Activated naive CD4-positive, alpha-beta T cell treated with anti-CD3 and anti-CD28 coated beads for 36 hours (primary cell): ENCODE data around the gene KBTBD3. TPM values are rescaled to one million over a fixed set of nuclear protein-coding genes. Genes with fewer than 3 reads are reported as not detected.
A peak's percentile ranks its signal among the peaks of the same experiment; 100 is the strongest.
"Not testable (repeated sequence)": the region's sequence is repeated elsewhere in the genome, so short reads cannot be mapped to it uniquely, and the experiment has no call there.

Experiments
- CTCF ChIA-PET: fragments of 350-600 bp; sonication (Branson Sonifier 250); formaldehyde crosslinking; loops from one replicate; lab custom pipeline; 2021; ENCODE audit warnings: antibody characterized with exemption; lab: Charles Lee
- DNase-seq: peaks from one replicate; pipeline ENCODE4 v3.0.0-alpha.2; 2020
- H3K27ac Mint-ChIP-seq: one replicate; pipeline ENCODE4 v1.8.0; 2021; ENCODE audit warnings: mild to moderate bottlenecking, mixed read lengths
- H3K27me3 Mint-ChIP-seq: one replicate; pipeline ENCODE4 v1.8.0; 2021; ENCODE audit warnings: low read depth, mixed read lengths
- H3K36me3 Mint-ChIP-seq: one replicate; pipeline ENCODE4 v1.8.0; 2021; ENCODE audit warnings: low read depth, mixed read lengths
- H3K4me1 Mint-ChIP-seq: one replicate; pipeline ENCODE4 v1.8.0; 2021; ENCODE audit warnings: low read depth, mixed read lengths
- H3K4me3 Mint-ChIP-seq: one replicate; pipeline ENCODE4 v1.8.0; 2021; ENCODE audit warnings: mild to moderate bottlenecking, moderate library complexity, mixed read lengths
- H3K9me3 Mint-ChIP-seq: one replicate; pipeline ENCODE4 v1.8.0; 2021; ENCODE audit warnings: mixed read lengths
- intact Hi-C: fragments of 100-400 bp; cut with micrococcal nuclease; formaldehyde crosslinking; loops from one replicate; pipeline ENCODE4 v1.15.1; 2023
- total RNA-seq, 2 experiments: library from RNA; stranded (reverse); gene quantifications; one replicate each; pipeline ENCODE4 v1.2.3, GENCODE V29; 2021

KBTBD3 gene
- total RNA-seq, 2 experiments from 2014 or later, result 6.6 to 7.9 TPM

- H3K4me3 Mint-ChIP-seq, result peak overlapping the region; percentile 93
- intact Hi-C loops, result loop anchor here (5.0 kb wide), 1 partner anchor 989 kb away; no protein-coding TSS in a partner anchor
- H3K9me3 Mint-ChIP-seq, result no peaks in the 10 kb centered on the region
- no peak for DNase-seq
- peaks cover 48% of the 10 kb centered on the region for H3K4me1 Mint-ChIP-seq
- H3K27me3 Mint-ChIP-seq, result peaks cover 3% of the 10 kb centered on the region
- CTCF ChIA-PET, result no interaction called here
- H3K27ac Mint-ChIP-seq, result peak overlapping the region; percentile 85
- H3K36me3 Mint-ChIP-seq, result peaks cover 9% of the 10 kb centered on the region
Measured at GRCh38 chr11:106021181-106021966, 55.8 kb downstream of the KBTBD3 start.

GRCh38 chr11:106017093-106017492, 60.1 kb downstream of the KBTBD3 start:
- Mint-ChIP-seq H3K36me3 (peaks cover 23% of the 10 kb centered on the region), H3K4me3 (no peak overlapping the region), H3K27me3 (no peaks in the 10 kb centered on the region), H3K4me1 (peaks cover 57% of the 10 kb centered on the region), H3K27ac (no peak overlapping the region), H3K9me3 (no peaks in the 10 kb centered on the region)
- intact Hi-C loops, result no loop called here
- no peak for DNase-seq
- CTCF ChIA-PET, result no interaction called here

DNA sequence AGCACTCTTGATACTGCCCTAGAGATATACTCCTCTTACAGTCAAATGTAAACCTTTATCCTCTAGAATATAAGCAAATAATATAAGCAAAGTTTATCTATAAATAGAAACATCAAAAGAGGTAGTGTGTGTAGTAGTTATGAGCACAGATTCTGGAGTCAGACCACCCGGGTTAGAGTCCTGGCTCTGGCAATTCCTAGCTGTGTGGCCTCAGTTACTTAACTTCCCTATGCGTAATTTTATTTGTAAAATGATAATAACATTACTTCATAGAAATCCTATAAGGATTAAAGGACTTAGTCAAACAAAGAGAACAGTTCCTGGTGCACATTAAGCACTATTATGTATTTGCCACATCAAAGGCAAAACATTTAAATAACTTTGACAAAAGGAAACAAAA, 62.1 kb downstream of the KBTBD3 start:
- Mint-ChIP-seq H3K36me3 (peaks cover 32% of the 10 kb centered on the region), H3K27ac (no peak overlapping the region), H3K4me3 (no peak overlapping the region), H3K4me1 (peaks cover 57% of the 10 kb centered on the region), H3K9me3 (peaks cover 3% of the 10 kb centered on the region), H3K27me3 (no peaks in the 10 kb centered on the region)
- DNase-seq, result no peak
- intact Hi-C loops, result no loop called here
- CTCF ChIA-PET, result interaction anchor here (0.6 kb wide), 1 partner anchor 227 kb away, joined by 4 read pairs; no protein-coding TSS in a partner anchor

DNA sequence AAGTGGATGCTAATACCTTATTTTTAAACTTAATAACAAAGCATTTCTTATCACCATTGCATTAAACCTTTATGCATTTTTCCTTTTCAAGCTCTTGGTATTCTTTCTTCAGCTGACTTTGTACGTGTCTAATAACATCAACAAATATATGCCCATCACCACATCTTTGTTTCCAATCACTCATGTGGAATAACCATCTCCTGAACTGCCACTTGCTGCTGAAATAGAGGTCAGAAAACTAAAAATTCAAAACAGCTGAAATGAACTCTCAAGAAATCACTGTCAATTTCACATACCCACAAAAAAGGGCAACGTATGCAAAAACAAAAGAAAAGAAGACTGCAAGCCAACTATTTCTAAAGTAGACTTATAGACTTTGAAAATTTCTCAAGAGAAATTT, 62.5 kb downstream of the KBTBD3 start:
- CTCF ChIA-PET, result no interaction called here
- H3K9me3 Mint-ChIP-seq, result peaks cover 3% of the 10 kb centered on the region
- H3K4me1 Mint-ChIP-seq, result peaks cover 56% of the 10 kb centered on the region
- DNase-seq, result no peak
- H3K27me3 Mint-ChIP-seq, result no peaks in the 10 kb centered on the region
- H3K36me3 Mint-ChIP-seq, result peaks cover 36% of the 10 kb centered on the region
- no peak overlapping the region for H3K27ac Mint-ChIP-seq
- no peak overlapping the region for H3K4me3 Mint-ChIP-seq
- intact Hi-C loops, result no loop called here

DNA sequence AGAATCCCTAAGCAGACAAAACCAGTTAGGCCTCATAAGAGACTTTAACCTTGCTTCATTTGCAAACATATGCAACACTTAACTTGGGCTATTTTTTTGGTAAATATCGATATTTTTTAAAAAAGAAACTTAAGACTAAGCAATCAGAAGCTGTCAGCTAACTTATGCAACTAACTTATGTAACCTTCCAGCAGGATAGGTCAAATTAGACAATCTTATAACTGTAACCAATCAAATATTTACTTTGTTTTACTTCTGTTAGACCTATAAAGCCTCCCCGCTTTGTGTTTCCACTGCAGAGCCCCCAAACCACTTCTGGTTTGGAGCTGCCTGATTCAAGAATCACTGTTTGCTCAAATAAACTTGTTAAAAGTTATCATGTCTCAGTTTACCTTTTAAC, 63.1 kb downstream of the KBTBD3 start:
- intact Hi-C loops, result no loop called here
- H3K4me1 Mint-ChIP-seq, result peaks cover 54% of the 10 kb centered on the region
- H3K9me3 Mint-ChIP-seq, result peaks cover 3% of the 10 kb centered on the region
- H3K27ac Mint-ChIP-seq, result no peak overlapping the region
- no peak for DNase-seq
- CTCF ChIA-PET, result no interaction called here
- H3K27me3 Mint-ChIP-seq, result no peaks in the 10 kb centered on the region
- peaks cover 41% of the 10 kb centered on the region for H3K36me3 Mint-ChIP-seq
- H3K4me3 Mint-ChIP-seq, result no peak overlapping the region

- Mint-ChIP-seq H3K27me3 (no peaks in the 10 kb centered on the region), H3K27ac (no peak overlapping the region), H3K9me3 (peaks cover 3% of the 10 kb centered on the region), H3K4me1 (peaks cover 46% of the 10 kb centered on the region), H3K36me3 (peaks cover 52% of the 10 kb centered on the region), H3K4me3 (no peak overlapping the region)
- CTCF ChIA-PET, result no interaction called here
- intact Hi-C loops, result no loop called here
- DNase-seq, result no peak
Measured at GRCh38 chr11:106012744-106013143, 64.4 kb downstream of the KBTBD3 start.

DNA sequence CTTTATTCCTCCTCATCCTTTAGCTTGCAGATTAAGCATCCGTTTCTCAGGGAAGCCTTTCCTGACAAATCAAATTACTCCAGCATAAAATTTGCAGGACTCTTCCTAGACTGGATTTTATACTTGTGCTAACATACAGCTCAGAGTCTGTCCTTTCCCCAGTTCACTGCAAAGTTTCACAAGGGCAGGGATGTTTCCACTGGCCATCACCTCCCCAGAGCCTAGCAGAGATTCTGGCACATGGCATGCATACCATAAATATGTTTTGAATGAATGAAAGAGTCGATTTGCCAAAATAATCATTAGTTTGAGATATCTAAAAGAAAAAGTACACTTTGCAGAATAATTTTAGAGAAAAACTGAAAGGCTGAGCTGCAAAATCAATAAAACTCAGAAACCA, 65.7 kb downstream of the KBTBD3 start:
- H3K27ac Mint-ChIP-seq, result no peak overlapping the region
- no peak for DNase-seq
- H3K4me3 Mint-ChIP-seq, result no peak overlapping the region
- intact Hi-C loops, result no loop called here
- peaks cover 62% of the 10 kb centered on the region for H3K36me3 Mint-ChIP-seq
- CTCF ChIA-PET, result no interaction called here
- no peaks in the 10 kb centered on the region for H3K27me3 Mint-ChIP-seq
- peaks cover 39% of the 10 kb centered on the region for H3K4me1 Mint-ChIP-seq
- H3K9me3 Mint-ChIP-seq, result peaks cover 3% of the 10 kb centered on the region

DNA sequence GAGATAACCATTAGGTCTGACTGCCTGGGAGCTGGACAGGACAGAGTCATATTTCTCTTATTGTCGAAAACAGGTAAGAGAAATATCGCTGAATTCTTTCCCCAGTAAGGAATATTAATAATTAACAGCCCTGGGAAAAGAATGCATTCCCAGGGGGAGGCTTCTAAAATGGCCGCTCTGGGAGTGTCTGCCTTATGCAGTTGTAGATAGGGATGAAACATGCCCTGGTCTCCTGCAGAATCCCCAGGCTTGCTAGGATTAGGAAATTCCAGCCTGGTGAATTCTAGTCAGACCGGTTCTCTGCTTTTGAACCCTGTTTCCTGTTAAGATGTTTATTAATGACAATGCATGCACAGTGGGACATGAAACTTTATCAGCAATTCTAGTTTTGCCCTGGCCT, 74.1 kb downstream of the KBTBD3 start:
- Mint-ChIP-seq H3K36me3 (peaks cover 80% of the 10 kb centered on the region), H3K9me3 (peaks cover 11% of the 10 kb centered on the region)
- H3K27me3 Mint-ChIP-seq, H3K4me3 Mint-ChIP-seq, H3K4me1 Mint-ChIP-seq, intact Hi-C loops, H3K27ac Mint-ChIP-seq, DNase-seq, CTCF ChIA-PET: not testable (repeated sequence)

- intact Hi-C loops, result no loop called here
- H3K4me3 Mint-ChIP-seq, result no peak overlapping the region
- no peak for DNase-seq
- peaks cover 80% of the 10 kb centered on the region for H3K36me3 Mint-ChIP-seq
- H3K27me3 Mint-ChIP-seq, result no peaks in the 10 kb centered on the region
- CTCF ChIA-PET, result interaction anchor here (0.5 kb wide), 1 partner anchor 36 kb away, joined by 3 read pairs; no protein-coding TSS in a partner anchor
- H3K4me1 Mint-ChIP-seq, result peaks cover 9% of the 10 kb centered on the region
- peaks cover 13% of the 10 kb centered on the region for H3K9me3 Mint-ChIP-seq
- H3K27ac Mint-ChIP-seq, result no peak overlapping the region
Measured at GRCh38 chr11:106001304-106002012, 75.7 kb downstream of the KBTBD3 start.

Other genes with a start within 250 kb of the KBTBD3 start
- 10 to 100 TPM; 11.5 to 12.0 TPM for gene MSANTD4, start 55.1 kb downstream of the KBTBD3 start, total RNA-seq
- gene AASDHPPT, start 315 bp upstream of the KBTBD3 start, total RNA-seq, result 10 to 100 TPM; 36.2 to 37.1 TPM